ENCODE data around the gene ABT1. TPM values are rescaled to one million over a fixed set of nuclear protein-coding genes. Genes with fewer than 3 reads are reported as not detected.

ABT1 gene
- total RNA-seq, 4 donors from 2014 or later: 11.5 to 16.1 (median 11.8) TPM

- H3K27ac ChIP-seq: no peak overlapping the region
- peaks cover 0 to 5% (median 0%) of the 10 kb centered on the region in 4 donors for H3K4me1 ChIP-seq
- no peaks in the 10 kb centered on the region for H3K36me3 ChIP-seq
- no peaks in the 10 kb centered on the region for H3K27me3 ChIP-seq
- H3K9me3 ChIP-seq: no peaks in the 10 kb centered on the region
- TF ChIP-seq POLR2A (IDR thresholded peaks at IDR 0.05): no peak
- no peak for TF ChIP-seq CTCF (IDR thresholded peaks at IDR 0.05)
- peak in 2 of 3 donors; percentile 24 to 43 for DNase-seq
- H3K4me3 ChIP-seq: peak overlapping the region in 2 of 4 donors; percentile 27 to 39
Measured at GRCh38 chr6:26577720-26578072, 19.1 kb upstream of the ABT1 start.

DNA sequence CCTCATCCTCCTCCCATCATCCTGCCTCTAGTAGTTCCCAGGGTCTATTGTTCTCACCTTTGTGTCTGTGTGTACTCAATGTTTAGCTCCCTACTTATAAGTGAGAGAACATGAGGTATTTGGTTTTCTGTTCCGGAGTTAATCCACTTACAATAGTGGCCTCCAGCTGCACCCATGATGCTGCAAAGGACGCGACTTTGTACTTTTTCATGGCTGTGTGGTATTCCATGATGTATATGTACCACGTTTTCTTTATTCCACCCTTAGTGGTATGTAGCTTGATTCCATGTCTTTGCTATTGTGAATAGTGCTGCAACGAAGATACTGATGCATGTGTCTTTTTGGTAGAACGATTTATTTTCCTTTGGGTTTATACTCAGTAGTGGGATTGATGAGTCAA, 18.5 kb upstream of the ABT1 start:
- Histone ChIP-seq H3K27me3 (no peaks in the 10 kb centered on the region), H3K4me1 (peaks cover 0 to 5% (median 0%) of the 10 kb centered on the region in 4 donors), H3K4me3 (no peak overlapping the region), H3K9me3 (no peaks in the 10 kb centered on the region), H3K27ac (no peak overlapping the region), H3K36me3 (no peaks in the 10 kb centered on the region)
- TF ChIP-seq CTCF (IDR thresholded peaks at IDR 0.05) (no peak), POLR2A (IDR thresholded peaks at IDR 0.05) (no peak)
- no peak for DNase-seq

GRCh38 chr6:26578741-26579140, 18.0 kb upstream of the ABT1 start:
- DNase-seq: no peak
- H3K4me1 ChIP-seq: peaks cover 0 to 5% (median 0%) of the 10 kb centered on the region in 4 donors
- no peak for TF ChIP-seq CTCF (IDR thresholded peaks at IDR 0.05)
- TF ChIP-seq POLR2A (IDR thresholded peaks at IDR 0.05): no peak
- no peak overlapping the region for H3K4me3 ChIP-seq
- no peaks in the 10 kb centered on the region for H3K36me3 ChIP-seq
- H3K9me3 ChIP-seq: no peaks in the 10 kb centered on the region
- no peaks in the 10 kb centered on the region for H3K27me3 ChIP-seq
- no peak overlapping the region for H3K27ac ChIP-seq

GRCh38 chr6:26581164-26581915, 15.4 kb upstream of the ABT1 start:
- H3K36me3 ChIP-seq: no peaks in the 10 kb centered on the region
- no peaks in the 10 kb centered on the region for H3K27me3 ChIP-seq
- no peak overlapping the region for H3K4me3 ChIP-seq
- DNase-seq: no peak
- H3K9me3 ChIP-seq: no peaks in the 10 kb centered on the region
- TF ChIP-seq POLR2A (IDR thresholded peaks at IDR 0.05) (no peak), CTCF (IDR thresholded peaks at IDR 0.05) (no peak)
- peaks cover 0 to 5% (median 0%) of the 10 kb centered on the region in 4 donors for H3K4me1 ChIP-seq
- no peak overlapping the region for H3K27ac ChIP-seq

GRCh38 chr6:26588965-26589364, 7.8 kb upstream of the ABT1 start:
- no peak overlapping the region for H3K4me3 ChIP-seq
- no peaks in the 10 kb centered on the region for H3K27me3 ChIP-seq
- no peaks in the 10 kb centered on the region for H3K9me3 ChIP-seq
- no peak overlapping the region for H3K27ac ChIP-seq
- TF ChIP-seq CTCF (IDR thresholded peaks at IDR 0.05): no peak
- TF ChIP-seq POLR2A (IDR thresholded peaks at IDR 0.05): no peak
- no peaks in the 10 kb centered on the region for H3K36me3 ChIP-seq
- no peaks in the 10 kb centered on the region for H3K4me1 ChIP-seq
- no peak for DNase-seq

All from Peyer's patch (tissue), 4 donors.